HG03064 (cell line): ENCODE measurements around the gene KLF1.

Experiments
- ATAC-seq: cut with Tn5 transposase; IDR thresholded peaks from one replicate; pipeline ENCODE4 v1.9.1; 2021; ENCODE audit warnings: low read depth; ENCODE audit not compliant: unreplicated experiment

KLF1 gene

DNA sequence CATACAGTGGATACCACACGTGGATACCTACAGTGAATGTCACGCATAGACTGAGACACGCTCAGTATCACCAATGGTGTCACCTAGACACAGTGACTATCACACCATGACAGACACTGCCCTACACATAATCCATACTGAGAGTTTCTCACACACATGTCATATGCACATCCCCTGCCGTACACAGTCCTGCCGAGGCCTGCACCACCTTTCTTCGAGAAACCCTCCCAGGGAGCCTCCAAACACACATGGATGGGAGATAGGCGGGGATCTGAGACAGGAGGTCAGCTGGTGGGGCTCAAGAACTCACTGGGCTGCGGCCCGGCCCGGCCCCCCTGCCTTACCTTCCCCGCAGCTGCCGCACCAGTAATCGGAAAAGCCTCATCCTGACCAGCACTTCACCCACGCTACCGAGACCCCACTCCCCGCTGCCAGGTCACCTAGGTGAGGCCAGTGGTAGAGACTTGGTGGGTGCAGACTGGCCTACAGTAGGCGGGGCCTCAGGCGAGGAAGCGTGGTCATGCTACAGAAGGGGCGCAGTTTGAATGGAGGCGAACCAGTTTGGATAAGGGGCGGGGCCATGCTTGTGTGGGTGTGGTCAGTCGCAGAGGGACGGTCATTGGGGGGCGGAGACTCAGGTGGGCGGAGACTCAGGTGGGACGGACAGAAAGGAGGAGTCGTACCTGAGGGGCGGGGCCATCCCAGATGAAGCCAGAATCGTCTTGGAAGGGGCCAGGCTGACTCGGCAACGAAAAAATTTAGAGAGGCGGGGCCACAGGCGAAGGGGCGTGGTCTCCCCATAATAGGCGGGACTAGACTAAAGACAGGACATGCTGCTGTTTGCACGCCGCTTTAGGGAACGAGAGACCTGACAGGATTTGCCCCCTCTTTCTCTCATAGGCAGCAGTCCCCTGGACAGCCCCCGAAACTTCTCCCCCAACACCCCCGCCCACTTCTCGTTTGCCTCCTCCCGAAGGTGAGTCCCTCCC, 46.6 kb downstream of the KLF1 start:
- no peak for ATAC-seq

DNA sequence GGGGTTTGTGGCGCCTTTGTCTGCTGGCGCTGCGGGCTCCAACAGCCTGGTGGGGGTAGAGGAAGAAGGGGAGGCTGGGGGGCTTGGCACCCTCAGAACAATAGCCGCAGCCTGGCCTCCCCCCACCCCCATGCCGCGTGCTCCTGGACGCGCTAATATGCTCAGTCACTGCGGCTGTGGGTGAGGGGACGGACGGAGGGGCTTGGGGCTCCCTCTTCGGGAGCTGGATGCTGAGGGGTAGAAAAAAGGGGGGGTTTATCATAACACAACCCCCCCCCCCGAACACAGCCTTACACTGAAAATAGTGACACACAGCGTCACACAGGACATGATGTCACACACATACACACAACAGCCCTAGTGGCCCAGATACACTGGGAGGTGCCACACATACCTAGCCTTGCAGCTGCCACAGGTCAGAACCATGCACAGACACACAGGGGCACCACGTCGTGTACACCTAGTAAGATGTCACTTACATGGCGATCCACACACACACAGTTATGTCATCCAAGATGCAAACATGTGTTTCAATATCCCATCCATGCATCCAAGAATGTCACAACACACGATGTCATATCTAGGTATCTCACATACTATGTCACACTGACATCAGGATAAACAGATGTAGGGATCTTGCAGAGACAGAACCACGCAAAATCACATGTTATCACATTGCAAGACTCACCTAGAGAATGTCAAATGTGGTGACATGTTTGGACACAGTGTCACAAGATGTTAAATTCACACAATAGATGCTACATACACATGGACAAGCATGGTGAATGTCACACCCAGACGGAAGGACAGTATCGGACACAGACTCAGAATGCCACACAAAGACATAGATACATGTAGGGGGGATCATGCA, 47.9 kb downstream of the KLF1 start:
- ATAC-seq = no peak

DNA sequence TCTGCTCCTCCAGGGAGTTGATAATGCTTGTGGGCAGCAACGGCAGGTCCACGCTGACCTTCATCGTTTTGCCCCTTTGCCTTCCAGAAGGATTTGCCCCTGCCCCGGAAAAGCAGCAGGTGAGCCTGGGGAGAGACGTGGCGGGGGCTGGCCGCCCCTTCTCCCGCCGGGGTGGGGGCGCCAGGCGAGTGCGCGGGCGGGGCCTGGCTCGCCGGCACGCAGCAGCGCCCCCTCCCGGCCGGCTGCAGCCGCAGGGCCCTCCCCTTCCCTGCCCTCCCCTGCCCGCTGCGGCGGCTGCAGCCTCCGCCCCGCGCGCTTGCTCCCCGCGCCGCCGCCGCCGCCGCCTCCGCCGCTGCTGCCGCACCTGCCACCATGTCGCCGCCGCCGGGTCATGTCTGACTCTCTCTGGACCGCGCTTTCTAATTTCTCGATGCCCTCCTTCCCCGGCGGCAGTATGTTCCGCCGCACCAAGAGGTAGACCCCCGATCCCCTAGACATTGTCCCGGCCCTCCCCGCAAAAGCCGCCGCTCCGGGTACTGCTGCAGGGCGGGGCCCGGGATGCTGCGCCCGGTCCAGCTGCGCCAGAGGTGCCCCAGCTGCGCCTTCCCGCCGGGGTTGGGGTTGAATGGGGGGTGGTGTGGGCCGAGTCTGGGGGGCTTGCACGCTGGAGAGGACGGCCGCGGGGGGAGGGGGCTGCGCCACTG, 48.7 kb downstream of the KLF1 start, which contains the start of gene MAST1:
TSS of gene MAST1 (plus strand) at position 334 of the 704 bp plus-strand sequence. CDS start at position 392, 58 bp downstream.
- no peak for ATAC-seq

DNA sequence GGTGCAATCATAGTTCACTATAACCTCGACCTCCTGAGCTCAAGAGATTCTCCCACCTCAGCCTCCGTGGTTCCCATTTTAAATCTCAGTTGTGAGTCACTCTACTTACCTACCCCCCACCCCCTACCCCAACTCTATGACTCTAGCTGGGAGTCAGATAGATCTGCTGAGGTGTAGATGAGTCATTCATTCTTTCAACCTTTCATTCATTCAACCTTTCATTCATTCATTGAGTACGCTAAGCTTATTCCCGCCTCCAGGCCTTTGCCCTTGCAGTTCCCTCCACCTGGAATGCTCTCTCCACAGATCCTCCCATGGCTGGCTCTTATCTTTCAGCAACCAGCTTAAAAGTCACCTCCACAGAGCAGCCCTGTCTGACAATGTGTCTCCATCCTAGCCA, 49.8 kb downstream of the KLF1 start:
- ATAC-seq = no peak

DNA sequence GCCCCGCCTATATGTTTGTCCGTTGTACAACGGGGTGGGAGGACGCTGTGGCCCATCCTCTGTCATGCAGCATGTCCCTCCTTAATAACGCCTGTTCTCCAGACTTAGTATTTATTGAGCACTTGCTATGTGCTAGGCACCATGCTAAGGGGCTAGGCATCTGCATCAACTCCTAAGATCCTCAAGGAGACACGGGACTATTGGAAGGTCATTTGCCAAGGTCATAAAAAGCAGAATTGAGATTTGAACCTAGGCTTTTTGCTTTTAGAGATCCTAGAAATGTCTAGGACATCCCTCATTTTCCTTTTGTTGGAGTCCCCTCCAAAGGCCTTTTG, 50.5 kb downstream of the KLF1 start:
- ATAC-seq = no peak

DNA sequence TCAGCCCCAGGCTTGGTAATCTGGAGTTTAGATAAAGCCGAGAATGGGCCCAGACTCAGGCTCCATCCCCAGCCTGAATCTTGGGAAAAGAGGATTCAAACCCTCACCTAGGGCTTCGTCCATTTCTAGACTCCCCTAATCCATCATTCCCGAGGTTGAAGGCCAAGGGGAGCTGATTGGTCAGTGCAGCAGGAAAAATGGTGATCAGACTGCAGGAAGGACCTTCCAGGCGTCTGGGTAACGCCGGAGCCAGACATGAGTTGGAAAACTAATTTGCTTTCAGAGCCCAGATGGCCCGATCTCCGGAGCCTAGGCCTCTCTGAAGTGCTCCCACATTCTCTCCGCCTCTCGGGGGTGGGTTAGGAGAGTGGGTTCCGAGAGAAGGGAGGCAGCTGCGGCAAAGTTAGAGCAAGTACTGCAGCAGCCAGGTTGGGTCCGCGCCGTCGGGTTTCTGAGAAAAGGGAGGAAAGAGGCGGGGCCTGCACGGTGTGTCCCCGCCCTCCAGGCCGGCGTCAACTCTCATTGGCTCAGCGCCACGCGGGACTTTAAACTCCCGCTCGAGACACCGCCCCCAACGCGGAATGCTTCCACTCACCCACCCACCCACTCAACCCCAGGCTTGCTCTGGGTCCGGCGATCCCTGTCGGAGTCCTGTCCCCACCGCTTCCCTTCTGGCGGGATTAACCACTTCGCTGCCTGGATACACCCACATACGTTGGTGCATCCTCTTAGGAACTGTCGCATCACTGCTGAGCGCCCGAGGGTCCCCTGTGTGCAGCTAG, 51.8 kb downstream of the KLF1 start:
- no peak for ATAC-seq

DNA sequence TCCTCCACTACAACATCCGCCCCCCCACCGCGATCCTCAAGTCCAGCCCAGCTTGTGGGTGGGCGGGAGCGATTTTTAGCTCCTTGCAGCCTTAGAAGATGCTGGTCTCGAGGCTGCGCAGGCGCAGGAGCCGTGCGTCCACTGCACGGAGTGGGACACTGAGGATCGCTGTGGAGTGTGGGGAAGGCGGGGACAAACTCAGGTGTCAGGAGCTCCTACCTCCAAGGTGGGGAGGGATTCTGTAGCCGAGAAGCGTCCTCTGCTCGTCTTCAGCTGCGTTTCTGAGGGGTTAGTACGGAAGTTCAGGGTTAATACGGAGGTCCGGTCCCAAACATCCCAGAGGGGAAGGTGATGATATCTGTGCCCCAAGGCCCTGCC, 52.4 kb downstream of the KLF1 start, which contains the start of gene RTBDN:
TSS of gene RTBDN (minus strand) at position 14 of the 378 bp plus-strand sequence. CDS start 4,600 bp downstream, outside the sequence.
- ATAC-seq = no peak
